Prostate gland (tissue), 2 donors: ENCODE measurements around the gene LIG1. TPM values are rescaled to one million over a fixed set of nuclear protein-coding genes. Genes with fewer than 3 reads are reported as not detected.
A peak's percentile ranks its signal among the peaks of the same experiment; 100 is the strongest.

ENCODE experiments used
- DNase-seq: peaks from one replicate; pipeline ENCODE4 v3.0.0-alpha.2; 2019; ENCODE audit warnings: low spot score
- H3K27ac ChIP-seq, 2 donors: fragments of 200-600 bp; sonication (generic); 2 replicates each; pipeline ENCODE4 v1.5.1; 2017 to 2019
- H3K27me3 ChIP-seq: fragments of 200-600 bp; sonication (generic); replicated peaks from 2 replicates; pipeline ENCODE4 v1.5.1; 2019; ENCODE audit not compliant: insufficient read depth
- H3K36me3 ChIP-seq, 2 donors: fragments of 200-600 bp; sonication (generic); 1 replicate in 1 of 2; 2 replicates in 1 of 2; pipeline versions ENCODE4 v1.5.1 to v1.8.1; 2017 to 2019
- H3K4me1 ChIP-seq: fragments of 200-600 bp; sonication (generic); replicated peaks from 2 replicates; pipeline ENCODE4 v1.5.1; 2019
- H3K4me3 ChIP-seq, 2 donors: fragments of 200-600 bp; sonication (generic); 2 replicates each; pipeline ENCODE4 v1.5.1; 2017 to 2019
- H3K9me3 ChIP-seq: fragments of 200-600 bp; sonication (generic); 2 replicates; pipeline ENCODE4 v1.5.1; 2017
- POLR2A ChIP-seq: fragments of 450-650 bp; IDR thresholded peaks from one replicate; pipeline ENCODE4 v1.6.1; 2016; ENCODE audit warnings: antibody characterized with exemption, mild to moderate bottlenecking
- POLR2AphosphoS5 ChIP-seq: sonication (generic); formaldehyde crosslinking; IDR thresholded peaks from one replicate; pipeline ENCODE4 v1.6.1; 2017; ENCODE audit warnings: antibody characterized with exemption
- WGBS: methylation state at CpG from one replicate; pipeline ENCODE4 v1.1.5; 2018; 5-methylcytosine and 5-hydroxymethylcytosine counted together
- intact Hi-C: fragments of 100-400 bp; cut with DNase I; formaldehyde crosslinking; loops from one replicate; pipeline ENCODE4 v1.14.2; 2022
- total RNA-seq, 2 donors: library from RNA; depleted of rRNA; stranded (reverse); fragments of >200 nt; gene quantifications; one replicate each; pipeline ENCODE4 v1.1.0, GENCODE V29; 2016
- TF ChIP-seq, protein P1 (sequence below), 4 experiments: fragments of 200-600 bp in 2 of 4; fragments of 450-650 bp in 2 of 4; sonication (generic) in 2 of 4; IDR thresholded peaks; 1 replicate in 3 of 4; 2 replicates in 1 of 4; pipeline ENCODE4 v1.5.1; 2016 to 2019; ENCODE audit warnings: antibody characterized with exemption in 4 of 4, mild to moderate bottlenecking in 2 of 4, moderate library complexity in 2 of 4

The LIG1 gene
- total RNA-seq, 2 donors from 2014 or later, result 30.6 to 58.7 TPM

GRCh38 chr19:48196321-48196763 is 26.2 kb upstream of the LIG1 start:
- intact Hi-C loops, result no loop called here
- WGBS, result 60% methylated on average over 23 of the region's 23 CpGs
- no peak for DNase-seq

GRCh38 chr19:48194844-48195830 is 25.0 kb upstream of the LIG1 start:
- H3K27me3 ChIP-seq, result no peaks in the 10 kb centered on the region
- intact Hi-C loops, result no loop called here
- H3K4me1 ChIP-seq, result no peaks in the 10 kb centered on the region
- no peak for DNase-seq
- 78% methylated on average over 93 of the region's 95 CpGs for WGBS
- H3K27ac ChIP-seq, result no peak overlapping the region
- no peaks in the 10 kb centered on the region for H3K36me3 ChIP-seq
- no peaks in the 10 kb centered on the region for H3K9me3 ChIP-seq
- TF ChIP-seq, protein P1, sequence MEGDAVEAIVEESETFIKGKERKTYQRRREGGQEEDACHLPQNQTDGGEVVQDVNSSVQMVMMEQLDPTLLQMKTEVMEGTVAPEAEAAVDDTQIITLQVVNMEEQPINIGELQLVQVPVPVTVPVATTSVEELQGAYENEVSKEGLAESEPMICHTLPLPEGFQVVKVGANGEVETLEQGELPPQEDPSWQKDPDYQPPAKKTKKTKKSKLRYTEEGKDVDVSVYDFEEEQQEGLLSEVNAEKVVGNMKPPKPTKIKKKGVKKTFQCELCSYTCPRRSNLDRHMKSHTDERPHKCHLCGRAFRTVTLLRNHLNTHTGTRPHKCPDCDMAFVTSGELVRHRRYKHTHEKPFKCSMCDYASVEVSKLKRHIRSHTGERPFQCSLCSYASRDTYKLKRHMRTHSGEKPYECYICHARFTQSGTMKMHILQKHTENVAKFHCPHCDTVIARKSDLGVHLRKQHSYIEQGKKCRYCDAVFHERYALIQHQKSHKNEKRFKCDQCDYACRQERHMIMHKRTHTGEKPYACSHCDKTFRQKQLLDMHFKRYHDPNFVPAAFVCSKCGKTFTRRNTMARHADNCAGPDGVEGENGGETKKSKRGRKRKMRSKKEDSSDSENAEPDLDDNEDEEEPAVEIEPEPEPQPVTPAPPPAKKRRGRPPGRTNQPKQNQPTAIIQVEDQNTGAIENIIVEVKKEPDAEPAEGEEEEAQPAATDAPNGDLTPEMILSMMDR (IDR thresholded peaks at IDR 0.05), result no peak
- TF ChIP-seq POLR2AphosphoS5, result no peak
- no peak overlapping the region for H3K4me3 ChIP-seq

More at GRCh38 chr19:48196321-48196763, 26.2 kb upstream of the LIG1 start:
- Histone ChIP-seq H3K9me3 (no peaks in the 10 kb centered on the region), H3K27me3 (no peaks in the 10 kb centered on the region), H3K4me3 (no peak overlapping the region), H3K27ac (no peak overlapping the region), H3K4me1 (no peaks in the 10 kb centered on the region), H3K36me3 (no peaks in the 10 kb centered on the region)
- TF ChIP-seq, protein P1 (IDR thresholded peaks at IDR 0.05), result no peak
- TF ChIP-seq POLR2AphosphoS5 (no peak), POLR2A (no peak)

DNA sequence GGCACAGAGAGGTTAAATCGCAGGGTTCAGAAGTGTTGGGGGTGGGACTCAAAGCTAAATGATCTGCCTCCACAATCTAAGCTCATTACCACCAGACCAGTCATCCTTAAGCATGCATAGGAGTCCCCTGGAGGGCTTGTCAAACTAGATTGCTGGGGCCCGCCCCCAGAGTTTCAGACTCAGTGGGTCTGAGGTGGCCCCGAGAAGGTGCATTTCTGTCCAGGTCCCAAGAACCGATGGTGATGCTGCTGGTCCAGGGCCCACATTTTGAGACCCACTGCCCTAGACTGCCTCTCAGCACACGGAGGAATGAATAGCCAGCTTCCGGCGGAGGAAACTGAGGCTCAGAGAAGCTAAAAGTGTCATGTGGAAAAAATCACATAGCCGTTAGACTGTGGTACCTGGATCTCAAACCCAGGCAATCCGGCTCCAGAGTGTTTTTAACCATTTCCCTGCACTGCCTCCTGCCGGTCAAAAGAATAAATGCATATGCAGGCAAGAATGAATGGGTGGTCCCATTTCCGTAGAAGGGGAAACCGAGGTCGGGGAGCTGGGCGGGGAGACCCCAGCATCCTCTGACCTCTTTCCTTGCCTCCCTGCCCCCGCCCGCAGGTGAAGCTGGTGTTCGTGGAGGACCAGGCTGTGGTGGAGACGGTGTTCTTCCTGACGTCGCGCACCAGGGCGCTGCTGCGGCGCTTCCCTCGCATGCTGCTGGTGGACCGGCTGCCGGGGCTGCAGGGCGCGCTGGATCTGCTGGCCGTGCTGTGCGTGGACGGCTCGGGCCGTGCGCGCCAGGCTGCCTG is 24.1 kb upstream of the LIG1 start:
- H3K4me1 ChIP-seq, result no peaks in the 10 kb centered on the region
- H3K27ac ChIP-seq, result no peak overlapping the region
- WGBS, result 71% methylated on average over 33 of the region's 36 CpGs
- H3K27me3 ChIP-seq, result no peaks in the 10 kb centered on the region
- H3K4me3 ChIP-seq, result no peak overlapping the region
- no peaks in the 10 kb centered on the region for H3K36me3 ChIP-seq
- TF ChIP-seq POLR2A, result no peak
- TF ChIP-seq, protein P1 (IDR thresholded peaks at IDR 0.05), result peak in 1 of 4 experiments; percentile 32
- H3K9me3 ChIP-seq, result no peaks in the 10 kb centered on the region
- intact Hi-C loops, result no loop called here
- no peak for DNase-seq

DNA sequence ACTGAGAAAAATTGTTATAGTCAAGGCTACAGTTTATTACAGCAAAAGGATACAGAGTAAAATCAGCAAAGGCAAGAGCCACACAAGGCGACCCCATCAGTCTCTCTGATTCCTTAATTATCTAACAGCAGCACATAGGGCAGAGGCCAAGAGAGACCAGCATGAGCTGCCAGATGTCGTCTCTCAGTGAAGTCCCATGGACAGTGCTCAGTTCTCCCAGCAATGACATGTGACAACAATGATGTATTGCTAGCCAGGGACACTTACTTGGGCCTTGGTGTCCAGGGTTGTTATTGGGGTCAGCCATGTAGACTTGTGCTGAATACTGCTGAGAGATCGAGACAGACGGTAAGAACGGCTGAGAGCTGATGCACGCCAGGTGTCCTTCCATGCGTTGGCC is 22.6 kb upstream of the LIG1 start:
- Histone ChIP-seq H3K4me3 (no peak overlapping the region), H3K9me3 (no peaks in the 10 kb centered on the region), H3K36me3 (no peaks in the 10 kb centered on the region), H3K27ac (no peak overlapping the region), H3K27me3 (no peaks in the 10 kb centered on the region), H3K4me1 (no peaks in the 10 kb centered on the region)
- TF ChIP-seq, protein P1 (IDR thresholded peaks at IDR 0.05), result no peak
- no peak for TF ChIP-seq POLR2AphosphoS5
- TF ChIP-seq POLR2A, result no peak
- no peak for DNase-seq
- intact Hi-C loops, result no loop called here
- WGBS, result 82% methylated on average over 7 of the region's 7 CpGs
